Measurements from ENCODE around the gene BRIX1.

The BRIX1 gene

GRCh38 chr5:34876275-34876674, 39.2 kb upstream of the BRIX1 start:
- TF ChIP-seq CTCF (IDR thresholded peaks at IDR 0.05; ENCODE audit: low read depth, low read length): no peak
- no peak overlapping the region for H3K4me3 ChIP-seq (ENCODE audit: low read depth, low read length)
- H3K4me1 ChIP-seq: no peaks in the 10 kb centered on the region
- no peaks in the 10 kb centered on the region for H3K9me3 ChIP-seq
- H3K36me3 ChIP-seq: no peaks in the 10 kb centered on the region
- no peak for DNase-seq
- peaks cover 14% of the 10 kb centered on the region for H3K27me3 ChIP-seq

- no peak for TF ChIP-seq CTCF (IDR thresholded peaks at IDR 0.05; ENCODE audit: low read depth, low read length)
- H3K4me1 ChIP-seq: no peaks in the 10 kb centered on the region
- H3K36me3 ChIP-seq: no peaks in the 10 kb centered on the region
- no peak overlapping the region for H3K4me3 ChIP-seq (ENCODE audit: low read depth, low read length)
- no peak for DNase-seq
- no peaks in the 10 kb centered on the region for H3K9me3 ChIP-seq
- no peaks in the 10 kb centered on the region; the same call in 1 of the 2 replicates for H3K27me3 ChIP-seq
Observed at GRCh38 chr5:34881246-34881645, 34.3 kb upstream of the BRIX1 start.

GRCh38 chr5:34886392-34887119, 29.0 kb upstream of the BRIX1 start:
- Histone ChIP-seq H3K9me3 (no peaks in the 10 kb centered on the region), H3K4me1 (no peaks in the 10 kb centered on the region), H3K4me3 (ENCODE audit: low read depth, low read length) (no peak overlapping the region), H3K27me3 (peaks cover 11% of the 10 kb centered on the region), H3K36me3 (no peaks in the 10 kb centered on the region)
- TF ChIP-seq CTCF (IDR thresholded peaks at IDR 0.05; ENCODE audit: low read depth, low read length): no peak
- DNase-seq: no peak

- peaks cover 18% of the 10 kb centered on the region for H3K27me3 ChIP-seq
- H3K9me3 ChIP-seq: no peaks in the 10 kb centered on the region
- no peaks in the 10 kb centered on the region for H3K36me3 ChIP-seq
- no peak for DNase-seq
- H3K4me3 ChIP-seq (ENCODE audit: low read depth, low read length): no peak overlapping the region
- H3K4me1 ChIP-seq: no peaks in the 10 kb centered on the region
- TF ChIP-seq CTCF (IDR thresholded peaks at IDR 0.05; ENCODE audit: low read depth, low read length): no peak
Observed at GRCh38 chr5:34889394-34889793, 26.1 kb upstream of the BRIX1 start.

- H3K9me3 ChIP-seq: no peaks in the 10 kb centered on the region
- H3K4me1 ChIP-seq: no peaks in the 10 kb centered on the region
- peaks cover 13% of the 10 kb centered on the region for H3K27me3 ChIP-seq
- DNase-seq: no peak
- H3K4me3 ChIP-seq (ENCODE audit: low read depth, low read length): no peak overlapping the region
- no peak for TF ChIP-seq CTCF (IDR thresholded peaks at IDR 0.05; ENCODE audit: low read depth, low read length)
- no peaks in the 10 kb centered on the region for H3K36me3 ChIP-seq
Observed at GRCh38 chr5:34891981-34892380, 23.5 kb upstream of the BRIX1 start.

- no peaks in the 10 kb centered on the region for H3K36me3 ChIP-seq
- no peak for DNase-seq
- no peak overlapping the region for H3K4me3 ChIP-seq (ENCODE audit: low read depth, low read length)
- no peaks in the 10 kb centered on the region for H3K4me1 ChIP-seq
- no peaks in the 10 kb centered on the region for H3K9me3 ChIP-seq
- H3K27me3 ChIP-seq: peaks cover 13% of the 10 kb centered on the region
- TF ChIP-seq CTCF (IDR thresholded peaks at IDR 0.05; ENCODE audit: low read depth, low read length): no peak
Observed at GRCh38 chr5:34892414-34892813, 23.1 kb upstream of the BRIX1 start.
